H1 (cell line): ENCODE results near the gene ELL. TPM values are rescaled to one million over a fixed set of nuclear protein-coding genes. Genes with fewer than 3 reads are reported as not detected.

Experiments
- CTCF ChIA-PET: fragments of 300-600 bp; sonication (Branson Sonifier 250); formaldehyde crosslinking; loops from one replicate; lab custom pipeline; 2021; ENCODE audit not compliant: partially characterized antibody; lab: Charles Lee
- POLR2A ChIA-PET: fragments of 300-600 bp; sonication (Branson Sonifier 250); formaldehyde crosslinking; loops from one replicate; lab custom pipeline; 2021; ENCODE audit warnings: inconsistent platforms; ENCODE audit not compliant: partially characterized antibody; lab: Charles Lee
- DNase-seq, 2 experiments: peaks; one replicate each; pipeline versions ENCODE4 v3.0.0 to v3.0.0-alpha.2; 2010 to 2022; ENCODE audit warnings: low spot score in 2 of 2, low read depth in 1 of 2, mixed read lengths in 1 of 2
- FAIRE-seq: peaks from 2 replicates; lab custom pipeline; 2011; peaks lifted over from hg19 to GRCh38; lab: Jason Lieb, UNC
- H2AFZ ChIP-seq: 2 replicates; pipeline ENCODE4 v1.8.1; 2012; ENCODE audit warnings: low read length, inconsistent platforms
- H2AK5ac ChIP-seq: 2 replicates; pipeline ENCODE4 v1.6.1; 2013; ENCODE audit warnings: low read depth, low read length
- H2BK120ac ChIP-seq: replicated peaks from 2 replicates; pipeline ENCODE3; 2013; ENCODE audit warnings: low read depth, low read length, inconsistent platforms
- H2BK12ac ChIP-seq: 2 replicates; pipeline ENCODE4 v1.6.1; 2013; ENCODE audit warnings: low read depth, low read length
- H2BK15ac ChIP-seq: 2 replicates; pipeline ENCODE4 v1.6.1; 2013; ENCODE audit warnings: low read length
- H2BK20ac ChIP-seq: 2 replicates; pipeline ENCODE4 v1.6.1; 2013; ENCODE audit warnings: low read length
- H2BK5ac ChIP-seq: 2 replicates; pipeline ENCODE4 v1.6.1; 2013; ENCODE audit warnings: low read depth, low read length
- H3K14ac ChIP-seq: 2 replicates; pipeline ENCODE4 v1.6.1; 2013; ENCODE audit warnings: inconsistent platforms; ENCODE audit not compliant: insufficient read length
- H3K18ac ChIP-seq: 2 replicates; pipeline ENCODE4 v1.6.1; 2013; ENCODE audit warnings: low read length; ENCODE audit errors: extremely low read depth
- H3K23ac ChIP-seq: 2 replicates; pipeline ENCODE4 v1.6.1; 2013; ENCODE audit warnings: inconsistent platforms; ENCODE audit not compliant: insufficient read length
- H3K23me2 ChIP-seq: 2 replicates; pipeline ENCODE4 v1.6.1; 2013; ENCODE audit warnings: low read depth, low read length
- H3K27ac ChIP-seq: 2 replicates; pipeline ENCODE4 v1.6.1; 2011; ENCODE audit warnings: low read depth, low read length, inconsistent platforms
- H3K27me3 ChIP-seq, 4 experiments: replicated peaks in 1 of 4; 1 replicate in 1 of 4; 2 replicates in 3 of 4; pipeline versions ENCODE4 v1.6.1 to v1.8.1; 2011 to 2013; ENCODE audit warnings: low read length in 3 of 4, mild to moderate bottlenecking in 3 of 4, inconsistent platforms in 2 of 4, mixed read lengths in 2 of 4, moderate library complexity in 1 of 4; ENCODE audit not compliant: control insufficient read depth in 3 of 4, insufficient read depth in 3 of 4; ENCODE audit errors: extremely low read depth in 1 of 4
- H3K36me3 ChIP-seq, 4 experiments: 2 replicates each; pipeline versions ENCODE4 v1.6.1 to v1.8.1; 2011 to 2013; ENCODE audit warnings: mild to moderate bottlenecking in 4 of 4, low read length in 3 of 4, moderate library complexity in 2 of 4, control low read depth in 1 of 4, inconsistent platforms in 1 of 4; ENCODE audit not compliant: insufficient read depth in 4 of 4, control insufficient read depth in 2 of 4
- H3K4ac ChIP-seq: replicated peaks from 2 replicates; pipeline ENCODE3; 2013; ENCODE audit warnings: low read length, low read depth, mixed read lengths, inconsistent platforms; ENCODE audit not compliant: insufficient read length
- H3K4me1 ChIP-seq, 4 experiments: replicated peaks in 1 of 4; 1 replicate in 1 of 4; 2 replicates in 3 of 4; pipeline versions ENCODE4 v1.6.1 to v1.8.1; 2011 to 2013; ENCODE audit warnings: low read length in 3 of 4, inconsistent platforms in 2 of 4, mixed read lengths in 1 of 4; ENCODE audit not compliant: insufficient read depth in 4 of 4, control insufficient read depth in 3 of 4
- H3K4me2 ChIP-seq, 2 experiments: 2 replicates each; pipeline versions ENCODE4 v1.6.1 to v1.8.1; 2011 to 2013; ENCODE audit warnings: low read depth in 2 of 2, low read length in 2 of 2, control low read depth in 1 of 2, inconsistent platforms in 1 of 2, mild to moderate bottlenecking in 1 of 2; ENCODE audit not compliant: insufficient read depth in 1 of 2
- H3K4me3 ChIP-seq, 4 experiments: fragments of 200-600, 300-600 bp in 1 of 4; sonication (generic), shearing (Covaris generic), sonication (Bioruptor Twin) in 1 of 4; 2 replicates each; pipeline versions ENCODE4 v1.5.1 to v1.8.1; 2011 to 2016; ENCODE audit warnings: low read length in 4 of 4, low read depth in 3 of 4, control low read depth in 2 of 4, inconsistent platforms in 2 of 4, mild to moderate bottlenecking in 2 of 4, mixed read lengths in 1 of 4, moderate library complexity in 1 of 4; ENCODE audit not compliant: insufficient read depth in 2 of 4; ENCODE audit errors: extremely low read depth in 1 of 4
- H3K56ac ChIP-seq: replicated peaks from 2 replicates; pipeline ENCODE3; 2013; ENCODE audit warnings: low read depth, mild to moderate bottlenecking, mixed read lengths, low read length, inconsistent platforms; ENCODE audit not compliant: insufficient read length
- H3K79me1 ChIP-seq: 2 replicates; pipeline ENCODE4 v1.6.1; 2013; ENCODE audit warnings: low read depth, low read length, control low read depth
- H3K79me2 ChIP-seq, 2 experiments: 2 replicates each; pipeline versions ENCODE4 v1.6.1 to v1.8.1; 2012 to 2013; ENCODE audit warnings: low read length in 2 of 2, mild to moderate bottlenecking in 2 of 2, inconsistent platforms in 1 of 2; ENCODE audit not compliant: insufficient read depth in 2 of 2, control insufficient read depth in 1 of 2
- H3K9ac ChIP-seq, 4 experiments: replicated peaks in 1 of 4; 1 replicate in 1 of 4; 2 replicates in 3 of 4; pipeline versions ENCODE4 v1.6.1 to v1.8.1; 2011 to 2013; ENCODE audit warnings: low read depth in 3 of 4, low read length in 3 of 4, control low read depth in 2 of 4, mild to moderate bottlenecking in 2 of 4, moderate library complexity in 2 of 4, inconsistent platforms in 1 of 4; ENCODE audit errors: extremely low read depth in 1 of 4
- H3K9me3 ChIP-seq, 2 experiments: 2 replicates each; pipeline versions ENCODE4 v1.6.1 to v1.8.1; 2012 to 2013; ENCODE audit warnings: mild to moderate bottlenecking in 2 of 2, moderate library complexity in 2 of 2, control low read depth in 1 of 2, inconsistent platforms in 1 of 2, low read depth in 1 of 2, low read length in 1 of 2, mixed read lengths in 1 of 2; ENCODE audit not compliant: insufficient read depth in 2 of 2
- H4K20me1 ChIP-seq, 2 experiments: replicated peaks in 1 of 2; 2 replicates each; pipeline versions ENCODE3 to v1.8.1; 2011 to 2013; ENCODE audit warnings: inconsistent platforms in 2 of 2, low read length in 2 of 2, mild to moderate bottlenecking in 1 of 2; ENCODE audit not compliant: insufficient read depth in 2 of 2, control insufficient read depth in 1 of 2
- H4K5ac ChIP-seq: 2 replicates; pipeline ENCODE4 v1.6.1; 2013; ENCODE audit warnings: low read length, low read depth, mixed read lengths, inconsistent platforms; ENCODE audit not compliant: insufficient read length
- H4K8ac ChIP-seq: 2 replicates; pipeline ENCODE4 v1.8.0; 2013; ENCODE audit warnings: mild to moderate bottlenecking, moderate library complexity, low read length, inconsistent platforms; ENCODE audit not compliant: insufficient read depth; ENCODE audit errors: extremely low read depth
- H4K91ac ChIP-seq: replicated peaks from 2 replicates; pipeline ENCODE3; 2013; ENCODE audit warnings: low read length, mixed read lengths, inconsistent platforms; ENCODE audit not compliant: insufficient read length
- CTCF ChIP-seq, 3 experiments: IDR thresholded peaks; 1 replicate in 2 of 3; 2 replicates in 1 of 3; pipeline versions ENCODE4 v1.5.1 to v1.6.1; 2011; ENCODE audit warnings: low read length in 3 of 3, mild to moderate bottlenecking in 3 of 3, inconsistent platforms in 2 of 3, low read depth in 1 of 3, moderate library complexity in 1 of 3; ENCODE audit not compliant: insufficient read depth in 1 of 3; ENCODE audit errors: control extremely low read depth in 1 of 3
- EP300 ChIP-seq, 2 experiments: IDR thresholded peaks; 1 replicate in 1 of 2; 2 replicates in 1 of 2; pipeline ENCODE4 v1.6.1; 2011 to 2012; ENCODE audit warnings: low read depth in 2 of 2, low read length in 2 of 2, mild to moderate bottlenecking in 2 of 2, borderline replicate concordance in 1 of 2, inconsistent platforms in 1 of 2, moderate library complexity in 1 of 2
- KDM1A ChIP-seq: fragments of 200-600, 300-600 bp; sonication (generic); IDR thresholded peaks from 2 replicates; pipeline ENCODE4 v1.7.1; 2016; ENCODE audit warnings: mild to moderate bottlenecking, low read length, borderline replicate concordance
- RAD21 ChIP-seq, 2 experiments: IDR thresholded peaks in 1 of 2; conservative IDR thresholded peaks in 1 of 2; 2 replicates each; pipeline ENCODE4 v1.6.1; 2011; ENCODE audit warnings: low read depth in 2 of 2, low read length in 2 of 2, improper control_type of control experiment in 1 of 2, inconsistent platforms in 1 of 2, mild to moderate bottlenecking in 1 of 2, moderate library complexity in 1 of 2
- WGBS, 2 experiments: shearing (Covaris generic) in 1 of 2; methylation state at CpG; one replicate each; pipeline versions ENCODE4 v1.1.6 to v1.1.7; 2013 to 2015; ENCODE audit warnings: low lambda C conversion rate in 2 of 2, mixed read lengths in 2 of 2, inconsistent platforms in 1 of 2, low coverage in 1 of 2, missing lambda C conversion rate in 1 of 2; ENCODE audit not compliant: insufficient replicate concordance in 2 of 2, insufficient coverage in 1 of 2, insufficient read length in 1 of 2; ENCODE audit errors: extremely low coverage in 1 of 2, missing lambda C conversion rate in 1 of 2; 5-methylcytosine and 5-hydroxymethylcytosine counted together
- polyA plus RNA-seq, 7 experiments: library from polyadenylated mRNA; depleted of rRNA in 3 of 7; stranded (reverse) in 5 of 7; unstranded in 2 of 7; fragments of >200 nt in 5 of 7; fragments of 200-250 nt in 2 of 7; gene quantifications; 1 replicate in 5 of 7; 2 replicates in 1 of 7; 4 replicates in 1 of 7; pipeline versions ENCODE4 v1.2.1 to v1.2.3, GENCODE V29; 2011 to 2013; ENCODE audit warnings: missing spikeins in 2 of 7, mixed read lengths in 2 of 7
- total RNA-seq: library from RNA; stranded (reverse); fragmentation: NEBNext Ultra II Directional; extraction: Animal tissue kit (Norgen Biotek cat#: 25700); gene quantifications from 2 replicates; pipeline ENCODE4 v1.2.1, GENCODE V29; 2021

ELL gene
- total and polyA plus RNA-seq, 2 of the 8 experiments (the other 6 are each of a cell fraction or from before 2014, with no cell fraction given): 5.2 to 10.5 TPM

DNA sequence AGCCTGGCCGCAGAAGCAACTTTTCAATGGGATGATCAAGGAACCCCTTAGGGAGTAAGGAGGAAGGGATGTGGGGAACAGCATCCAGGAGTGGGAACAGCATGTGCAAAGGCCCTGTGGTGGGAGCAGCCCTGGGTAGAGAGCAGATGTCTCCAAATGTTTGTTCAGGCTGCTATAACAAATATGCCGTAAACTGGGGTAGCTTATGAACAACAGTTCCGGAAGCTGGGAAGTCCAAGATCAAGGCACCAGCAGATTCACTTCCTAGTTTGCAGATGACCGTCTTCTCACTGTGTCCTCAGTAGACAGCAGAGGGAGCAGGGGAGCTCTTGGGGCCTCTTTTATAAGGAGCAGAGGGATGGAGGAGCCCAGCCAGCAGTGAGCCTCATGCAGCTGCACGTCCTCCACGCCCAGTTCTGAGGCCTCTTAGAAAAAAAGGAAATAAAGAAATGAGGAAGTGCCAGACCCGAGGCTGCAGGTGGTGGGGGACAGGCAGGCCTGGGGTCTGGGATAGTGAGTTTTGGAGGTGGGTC is 120.2 kb downstream of the ELL start:
- Histone ChIP-seq H3K18ac (no peak overlapping the region), H3K23ac (no peak overlapping the region), H3K27ac (no peak overlapping the region), H3K56ac (no peak overlapping the region), H4K91ac (no peak overlapping the region), H2BK5ac (no peak overlapping the region), H2BK20ac (no peak overlapping the region), H3K9me3 (no peaks in the 10 kb centered on the region), H4K8ac (no peak overlapping the region; the same call in 1 of the 2 replicates), H3K4me2 (no peak overlapping the region), H3K27me3 (peaks cover 0 to 3% (median under 1%) of the 10 kb centered on the region in 4 experiments; a peak in 3 of 7 replicates), H2AFZ (no peak overlapping the region), H3K9ac (no peak overlapping the region), H4K20me1 (no peaks in the 10 kb centered on the region), H3K79me1 (no peaks in the 10 kb centered on the region), H3K14ac (no peak overlapping the region), H3K4me3 (no peak overlapping the region), H3K4me1 (peaks cover 0 to 8% (median 3%) of the 10 kb centered on the region in 4 experiments; a peak in 5 of 7 replicates), H3K36me3 (no peaks in the 10 kb centered on the region), H2BK15ac (no peak overlapping the region), H3K79me2 (no peaks in the 10 kb centered on the region), H2BK12ac (no peak overlapping the region), H2AK5ac (0 out of 2 replicates have a peak overlapping the region, but pooled peaks have one; percentile 15), H4K5ac (no peak overlapping the region), H3K4ac (no peak overlapping the region), H2BK120ac (no peak overlapping the region), H3K23me2 (no peaks in the 10 kb centered on the region)
- no peak for TF ChIP-seq EP300 (IDR thresholded peaks at IDR 0.05; ENCODE audit: borderline replicate concordance in 1 of 2, low read depth in 2 of 2, low read length in 2 of 2)
- peak; percentile 87; the same call in 1 of the 2 replicates for TF ChIP-seq KDM1A
- TF ChIP-seq RAD21 (IDR thresholded peaks at IDR 0.05 in 1 of 2, conservative IDR thresholded peaks at IDR 0.05 in 1 of 2; ENCODE audit: low read depth in 2 of 2, low read length in 2 of 2): peak; percentile 34 to 45; a peak in 3 of 4 replicates
- peak; percentile 41 to 62 (median 48) for TF ChIP-seq CTCF (IDR thresholded peaks at IDR 0.05; ENCODE audit: control extremely low read depth in 1 of 3, insufficient read depth in 1 of 3, low read depth in 1 of 3, low read length in 3 of 3)
- DNase-seq (no peak), FAIRE-seq (no peak)
- WGBS, 2 experiments: 82% methylated on average over 7 of the region's 7 CpGs; no CpG with 5 or more reads in 1 of the 2 experiments
- CTCF ChIA-PET: interaction anchor here (0.5 to 12.8 kb wide), 17 partner anchors 11 to 665 kb away, joined by 3 to 174 read pairs (median 5); partner anchors contain the start of gene GDF15
- POLR2A ChIA-PET: interaction anchor here (0.9 to 2.8 kb wide), 4 partner anchors 13 to 120 kb away, joined by 3 to 12 read pairs (median 5); partner anchors contain the start of gene JUND
